Measurements from ENCODE around the gene ABCC11. TPM values are rescaled to one million over a fixed set of nuclear protein-coding genes. Genes with fewer than 3 reads are reported as not detected.
A peak's percentile ranks its signal among the peaks of the same experiment; 100 is the strongest.

ABCC11 gene
- total RNA-seq, 2 donors from 2014 or later: not detected

DNA sequence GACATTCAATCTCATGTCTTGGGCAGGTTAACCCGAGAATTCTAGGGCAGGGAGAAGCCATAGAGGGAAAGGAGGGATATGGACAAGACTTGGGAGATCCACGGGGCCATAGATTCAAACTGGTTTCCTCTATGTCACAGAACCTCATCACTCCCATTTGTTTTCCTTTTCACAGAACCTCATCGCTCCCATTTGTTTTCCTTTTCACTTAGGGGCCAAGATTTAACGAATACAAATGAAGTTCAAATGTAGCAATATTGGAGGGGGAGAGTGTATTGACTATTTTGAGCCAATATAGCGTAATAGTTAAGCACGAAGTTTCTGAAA is 42.6 kb downstream of the ABCC11 start:
- H3K27me3 ChIP-seq: no peaks in the 10 kb centered on the region
- no peaks in the 10 kb centered on the region for H3K36me3 ChIP-seq
- H3K4me3 ChIP-seq: no peak overlapping the region
- DNase-seq: no peak
- no peak overlapping the region for H3K27ac ChIP-seq
- H3K4me1 ChIP-seq: no peaks in the 10 kb centered on the region
- TF ChIP-seq, protein P1, sequence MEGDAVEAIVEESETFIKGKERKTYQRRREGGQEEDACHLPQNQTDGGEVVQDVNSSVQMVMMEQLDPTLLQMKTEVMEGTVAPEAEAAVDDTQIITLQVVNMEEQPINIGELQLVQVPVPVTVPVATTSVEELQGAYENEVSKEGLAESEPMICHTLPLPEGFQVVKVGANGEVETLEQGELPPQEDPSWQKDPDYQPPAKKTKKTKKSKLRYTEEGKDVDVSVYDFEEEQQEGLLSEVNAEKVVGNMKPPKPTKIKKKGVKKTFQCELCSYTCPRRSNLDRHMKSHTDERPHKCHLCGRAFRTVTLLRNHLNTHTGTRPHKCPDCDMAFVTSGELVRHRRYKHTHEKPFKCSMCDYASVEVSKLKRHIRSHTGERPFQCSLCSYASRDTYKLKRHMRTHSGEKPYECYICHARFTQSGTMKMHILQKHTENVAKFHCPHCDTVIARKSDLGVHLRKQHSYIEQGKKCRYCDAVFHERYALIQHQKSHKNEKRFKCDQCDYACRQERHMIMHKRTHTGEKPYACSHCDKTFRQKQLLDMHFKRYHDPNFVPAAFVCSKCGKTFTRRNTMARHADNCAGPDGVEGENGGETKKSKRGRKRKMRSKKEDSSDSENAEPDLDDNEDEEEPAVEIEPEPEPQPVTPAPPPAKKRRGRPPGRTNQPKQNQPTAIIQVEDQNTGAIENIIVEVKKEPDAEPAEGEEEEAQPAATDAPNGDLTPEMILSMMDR (IDR thresholded peaks at IDR 0.05): no peak
- no peaks in the 10 kb centered on the region for H3K9me3 ChIP-seq
- intact Hi-C loops (cut with DNase I): no loop called here
- H3K9ac ChIP-seq (ENCODE audit: low read depth in 2 of 2, low read length in 2 of 2): no peak overlapping the region

DNA sequence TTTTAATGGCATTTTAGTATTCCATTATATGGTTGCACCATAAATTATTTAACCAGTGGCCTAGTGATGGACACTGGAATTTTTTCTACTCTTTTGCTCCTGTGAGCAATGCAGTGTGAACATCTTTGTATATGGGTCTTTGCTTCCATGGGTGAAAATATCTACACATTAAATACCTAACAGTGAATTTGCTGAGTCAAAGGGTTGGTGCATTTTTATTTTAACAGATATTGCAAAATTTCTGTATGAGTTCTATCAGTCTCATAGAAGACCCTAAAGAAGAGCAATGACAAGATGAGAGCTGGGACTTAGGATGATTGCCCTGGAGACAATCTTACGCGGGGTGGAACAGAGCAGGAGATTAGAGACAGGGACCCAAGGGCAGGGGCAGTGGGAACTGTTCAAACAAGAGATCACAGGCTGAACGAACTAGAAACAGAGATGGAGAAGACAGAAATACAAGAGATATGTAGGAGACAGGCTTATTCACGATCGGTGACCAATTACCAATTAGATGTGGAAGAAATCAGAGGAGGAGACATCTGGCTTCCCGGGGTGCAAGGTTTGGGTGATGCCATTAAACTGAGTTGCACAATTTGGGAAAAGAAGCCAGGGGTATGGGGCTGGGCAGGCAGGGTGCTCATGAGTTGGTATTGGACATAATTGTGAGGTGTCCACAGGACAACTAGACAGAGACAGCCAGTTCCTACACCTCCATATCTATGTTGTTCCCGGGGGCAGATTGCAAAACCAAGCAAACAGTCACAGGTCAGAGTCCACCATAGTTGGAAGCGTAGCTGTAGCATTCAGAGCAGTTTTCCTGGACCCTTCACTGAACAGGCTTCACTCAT is 43.1 kb downstream of the ABCC11 start:
- TF ChIP-seq, protein P1 (IDR thresholded peaks at IDR 0.05): no peak
- intact Hi-C loops (cut with DNase I): no loop called here
- H3K36me3 ChIP-seq: no peaks in the 10 kb centered on the region
- H3K27ac ChIP-seq: no peak overlapping the region
- H3K4me1 ChIP-seq: no peaks in the 10 kb centered on the region
- no peak overlapping the region for H3K9ac ChIP-seq (ENCODE audit: low read depth in 2 of 2, low read length in 2 of 2)
- DNase-seq: peak; percentile 61
- no peaks in the 10 kb centered on the region for H3K27me3 ChIP-seq
- H3K9me3 ChIP-seq: no peaks in the 10 kb centered on the region
- no peak overlapping the region for H3K4me3 ChIP-seq

DNA sequence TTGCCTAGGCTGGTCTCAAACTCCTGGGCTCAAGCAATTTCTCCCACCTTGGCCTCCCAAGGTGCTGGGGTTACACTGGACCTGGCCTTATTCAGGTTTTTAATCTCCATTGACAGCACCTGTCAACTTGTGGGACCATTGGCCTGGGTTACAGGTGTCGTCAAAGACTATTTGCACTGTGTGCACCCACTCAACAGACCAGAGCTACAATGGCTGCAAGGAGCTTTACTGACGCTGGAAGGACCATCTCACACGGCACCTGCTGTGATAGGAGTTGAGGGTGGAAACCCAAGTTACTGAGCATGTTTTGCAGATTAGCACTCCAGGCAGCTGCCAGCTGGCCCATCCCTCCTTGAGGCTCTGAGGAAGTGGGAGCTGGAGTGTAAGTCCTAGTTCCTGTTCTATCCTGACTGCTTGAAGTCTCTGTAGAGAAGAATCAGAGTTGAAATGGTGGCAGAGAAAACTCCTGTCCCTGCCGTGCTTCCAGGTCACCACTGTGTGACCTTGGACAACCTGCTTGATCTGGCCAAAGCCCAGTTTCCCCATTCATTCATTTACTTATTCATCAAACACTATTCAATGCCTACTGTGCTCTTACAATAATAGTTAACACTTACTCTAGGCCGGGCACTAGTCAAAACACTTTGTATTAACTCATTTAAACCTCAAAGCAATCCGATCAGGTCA is 45.7 kb downstream of the ABCC11 start:
- TF ChIP-seq, protein P1 (IDR thresholded peaks at IDR 0.05): no peak
- H3K27me3 ChIP-seq: no peaks in the 10 kb centered on the region
- H3K27ac ChIP-seq: no peak overlapping the region
- no peaks in the 10 kb centered on the region for H3K4me1 ChIP-seq
- no peaks in the 10 kb centered on the region for H3K36me3 ChIP-seq
- no peak for DNase-seq
- no peak overlapping the region for H3K4me3 ChIP-seq
- no peaks in the 10 kb centered on the region for H3K9me3 ChIP-seq
- H3K9ac ChIP-seq (ENCODE audit: low read depth in 2 of 2, low read length in 2 of 2): no peak overlapping the region
- intact Hi-C loops (cut with DNase I): no loop called here

DNA sequence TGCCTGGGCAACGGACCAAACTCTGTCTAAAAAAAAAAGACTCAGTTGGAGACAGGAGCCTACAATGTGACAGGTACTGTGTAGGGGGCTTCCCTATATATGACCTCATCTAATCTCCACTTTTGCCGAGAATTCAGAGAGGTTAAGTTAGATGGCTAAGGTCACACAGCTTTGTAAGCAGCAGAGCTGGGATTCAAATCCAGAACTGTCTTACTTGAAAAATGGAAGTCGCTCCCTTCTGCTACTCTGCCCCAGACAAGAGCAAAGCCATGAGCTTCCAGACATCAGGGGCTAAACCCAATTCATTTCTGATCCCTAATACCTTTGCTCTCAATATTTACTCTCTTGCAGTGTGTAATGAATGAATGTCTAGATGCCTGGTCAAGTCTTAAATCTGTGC is 50.0 kb downstream of the ABCC11 start:
- no peaks in the 10 kb centered on the region for H3K9me3 ChIP-seq

DNA sequence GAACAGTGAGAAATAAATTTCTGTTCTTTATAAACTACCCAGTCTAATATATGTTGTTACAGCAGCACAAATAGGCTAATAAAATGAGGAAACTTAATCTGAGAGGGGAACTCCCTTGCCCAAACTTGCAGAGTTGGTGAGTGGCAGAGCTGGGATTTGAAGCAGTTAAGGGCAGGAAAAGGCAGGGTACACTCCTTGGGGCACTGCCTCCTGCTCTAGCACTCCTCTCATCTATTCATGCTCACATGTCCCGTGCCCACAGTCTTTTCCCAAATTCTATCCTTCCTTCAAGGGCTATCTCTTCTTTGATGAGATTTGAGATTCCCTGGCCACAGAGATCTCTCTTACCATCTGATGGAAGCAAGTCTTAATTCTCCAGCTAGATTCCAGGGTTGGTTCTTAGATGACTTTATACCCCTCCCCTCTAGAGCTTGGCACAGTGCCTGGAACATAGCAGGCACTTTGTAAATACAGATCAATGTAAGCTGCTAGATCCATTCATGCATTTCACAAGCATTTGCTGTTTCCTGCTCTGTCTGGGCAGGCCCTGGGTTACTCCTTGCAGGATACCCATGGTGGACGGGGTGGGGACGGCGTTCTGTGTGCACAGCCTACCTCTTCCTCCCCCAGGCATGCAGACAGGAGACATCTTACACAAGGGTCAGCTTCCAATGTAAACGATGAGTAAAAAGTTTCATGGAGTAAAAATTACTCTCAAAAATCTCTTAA is 52.3 kb downstream of the ABCC11 start:
- intact Hi-C loops (cut with DNase I): no loop called here
- Histone ChIP-seq H3K27ac (no peak overlapping the region), H3K4me3 (no peak overlapping the region), H3K27me3 (no peaks in the 10 kb centered on the region), H3K4me1 (no peaks in the 10 kb centered on the region), H3K36me3 (no peaks in the 10 kb centered on the region), H3K9ac (ENCODE audit: low read depth in 2 of 2, low read length in 2 of 2) (no peak overlapping the region), H3K9me3 (no peaks in the 10 kb centered on the region)
- TF ChIP-seq, protein P1 (IDR thresholded peaks at IDR 0.05): no peak
- DNase-seq: peak; percentile 24

More for the DNA sequence above, 50.0 kb downstream of the ABCC11 start:
- no peaks in the 10 kb centered on the region for H3K4me1 ChIP-seq
- no peaks in the 10 kb centered on the region for H3K27me3 ChIP-seq
- H3K4me3 ChIP-seq: no peak overlapping the region
- no peak overlapping the region for H3K9ac ChIP-seq (ENCODE audit: low read depth in 2 of 2, low read length in 2 of 2)
- no peak overlapping the region for H3K27ac ChIP-seq
- no peak for DNase-seq
- no peaks in the 10 kb centered on the region for H3K36me3 ChIP-seq
- TF ChIP-seq, protein P1 (IDR thresholded peaks at IDR 0.05): no peak
- intact Hi-C loops (cut with DNase I): no loop called here
